ENCODE results near the gene CWC22.

The CWC22 gene

GRCh38 chr2:179990676-179991317, 16.3 kb downstream of the CWC22 start:
- H3K36me3 Mint-ChIP-seq (ENCODE audit: low read depth), result peaks cover 45% of the 10 kb centered on the region
- no peak overlapping the region for H3K27ac Mint-ChIP-seq
- H3K4me3 Mint-ChIP-seq, result no peak overlapping the region
- H3K9me3 Mint-ChIP-seq, result no peaks in the 10 kb centered on the region
- no peaks in the 10 kb centered on the region for H3K27me3 Mint-ChIP-seq (ENCODE audit: low read depth)
- TF ChIP-seq CTCF (IDR thresholded peaks at IDR 0.05; ENCODE audit: unreplicated experiment in 3 of 3), result no peak
- H3K4me1 Mint-ChIP-seq, result no peaks in the 10 kb centered on the region

- TF ChIP-seq CTCF (IDR thresholded peaks at IDR 0.05; ENCODE audit: unreplicated experiment in 3 of 3), result no peak
- Mint-ChIP-seq H3K9me3 (no peaks in the 10 kb centered on the region), H3K27me3 (ENCODE audit: low read depth) (no peaks in the 10 kb centered on the region), H3K36me3 (ENCODE audit: low read depth) (peaks cover 67% of the 10 kb centered on the region), H3K27ac (no peak overlapping the region), H3K4me3 (no peak overlapping the region), H3K4me1 (no peaks in the 10 kb centered on the region)
These were observed 19.2 kb downstream of the CWC22 start for GRCh38 chr2:179987916-179988315.

GRCh38 chr2:179985163-179985820, 21.8 kb downstream of the CWC22 start:
- H3K9me3 Mint-ChIP-seq, result no peaks in the 10 kb centered on the region
- H3K27me3 Mint-ChIP-seq (ENCODE audit: low read depth), result no peaks in the 10 kb centered on the region
- no peaks in the 10 kb centered on the region for H3K4me1 Mint-ChIP-seq
- no peak for TF ChIP-seq CTCF (IDR thresholded peaks at IDR 0.05; ENCODE audit: unreplicated experiment in 3 of 3)
- no peak overlapping the region for H3K4me3 Mint-ChIP-seq
- H3K27ac Mint-ChIP-seq, result no peak overlapping the region
- peaks cover 72% of the 10 kb centered on the region for H3K36me3 Mint-ChIP-seq (ENCODE audit: low read depth)

- no peaks in the 10 kb centered on the region for H3K27me3 Mint-ChIP-seq (ENCODE audit: low read depth)
- TF ChIP-seq CTCF (IDR thresholded peaks at IDR 0.05; ENCODE audit: unreplicated experiment in 3 of 3), result no peak
- no peaks in the 10 kb centered on the region for H3K9me3 Mint-ChIP-seq
- no peak overlapping the region for H3K4me3 Mint-ChIP-seq
- H3K36me3 Mint-ChIP-seq (ENCODE audit: low read depth), result peaks cover 80% of the 10 kb centered on the region
- no peak overlapping the region for H3K27ac Mint-ChIP-seq
- H3K4me1 Mint-ChIP-seq, result no peaks in the 10 kb centered on the region
These were observed 23.7 kb downstream of the CWC22 start for GRCh38 chr2:179983250-179983932.

GRCh38 chr2:179981085-179981484, 26.0 kb downstream of the CWC22 start:
- Mint-ChIP-seq H3K9me3 (no peaks in the 10 kb centered on the region), H3K4me3 (no peak overlapping the region), H3K27me3 (ENCODE audit: low read depth) (no peaks in the 10 kb centered on the region), H3K4me1 (no peaks in the 10 kb centered on the region), H3K36me3 (ENCODE audit: low read depth) (peaks cover 80% of the 10 kb centered on the region), H3K27ac (no peak overlapping the region)
- no peak for TF ChIP-seq CTCF (IDR thresholded peaks at IDR 0.05; ENCODE audit: unreplicated experiment in 3 of 3)
